Epithelial cell of proximal tubule (primary cell): ENCODE results near the gene TRIM25. TPM values are rescaled to one million over a fixed set of nuclear protein-coding genes. Genes with fewer than 3 reads are reported as not detected.

ENCODE experiments used
- DNase-seq: peaks from one replicate; pipeline ENCODE4 v3.0.0-alpha.2; 2011; ENCODE audit warnings: low read depth
- H3K4me3 ChIP-seq: 2 replicates; pipeline ENCODE4 v1.5.1; 2011; ENCODE audit warnings: low read depth, mild to moderate bottlenecking, low read length
- CTCF ChIP-seq: conservative IDR thresholded peaks from 2 replicates; pipeline ENCODE4 v1.5.1; 2012; ENCODE audit warnings: low read depth, mild to moderate bottlenecking, low read length
- total RNA-seq: library from RNA; depleted of rRNA; stranded (reverse); fragments of >200 nt; gene quantifications from 2 replicates; pipeline ENCODE4 v1.2.3, GENCODE V29; 2015

Gene TRIM25
- total RNA-seq, 1 donor from 2014 or later = 58.1 TPM

- no peak for DNase-seq
- TF ChIP-seq CTCF = no peak
- no peak overlapping the region for H3K4me3 ChIP-seq
Observed at GRCh38 chr17:56934280-56934679, 20.4 kb upstream of the TRIM25 start.

GRCh38 chr17:56933868-56934267 lies 20.0 kb upstream of the TRIM25 start:
- no peak for TF ChIP-seq CTCF
- no peak overlapping the region for H3K4me3 ChIP-seq

GRCh38 chr17:56933151-56933745 lies 19.4 kb upstream of the TRIM25 start:
- no peak for TF ChIP-seq CTCF
- no peak for DNase-seq
- no peak overlapping the region for H3K4me3 ChIP-seq

More at GRCh38 chr17:56933868-56934267, 20.0 kb upstream of the TRIM25 start:
- DNase-seq = no peak

GRCh38 chr17:56930739-56931337 lies 17.0 kb upstream of the TRIM25 start:
- H3K4me3 ChIP-seq = no peak overlapping the region
- TF ChIP-seq CTCF = no peak
- DNase-seq = no peak

- no peak for DNase-seq
- TF ChIP-seq CTCF = no peak
- no peak overlapping the region for H3K4me3 ChIP-seq
Observed at GRCh38 chr17:56929362-56929969, 15.6 kb upstream of the TRIM25 start.

- no peak overlapping the region for H3K4me3 ChIP-seq
- no peak for TF ChIP-seq CTCF
- no peak for DNase-seq
Observed at GRCh38 chr17:56928586-56928985, 14.7 kb upstream of the TRIM25 start.
